ENCODE results near the gene ZNF787.

ZNF787 gene

DNA sequence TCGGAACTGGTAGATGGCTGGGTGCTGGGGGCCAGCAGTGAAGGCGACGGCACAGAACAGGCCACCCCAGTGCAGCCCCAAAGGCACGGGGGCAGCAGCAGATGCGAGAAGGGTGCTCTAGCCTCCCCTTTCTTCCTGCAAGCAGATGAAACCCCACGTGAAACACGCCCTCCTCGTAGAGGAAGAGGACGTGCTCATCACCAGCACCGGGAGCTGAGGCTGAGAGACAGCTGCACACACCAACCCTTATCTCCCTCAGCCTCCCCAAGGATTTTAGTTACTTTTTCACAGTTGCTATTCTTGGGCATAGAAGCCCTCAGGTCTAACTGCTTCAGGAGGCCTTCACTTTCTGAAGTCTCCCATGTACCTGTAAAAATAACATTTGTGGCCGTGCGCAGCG lies 11.9 kb downstream of the ZNF787 start:
- no peaks in the 10 kb centered on the region for H3K27me3 ChIP-seq (ENCODE audit: insufficient read depth, low read depth)
- peaks cover 90% of the 10 kb centered on the region for H3K79me2 ChIP-seq (ENCODE audit: insufficient read depth, low read depth)
- H4K20me1 ChIP-seq (ENCODE audit: insufficient read depth): 0 out of 2 replicates have a peak, but pooled peaks cover 6% of the 10 kb centered on the region
- no peaks in the 10 kb centered on the region for H3K36me3 ChIP-seq (ENCODE audit: insufficient read depth)
- H3K9ac ChIP-seq: no peak overlapping the region
- peaks cover 16% of the 10 kb centered on the region for H3K4me1 ChIP-seq (ENCODE audit: low read depth, poor library complexity, severe bottlenecking)
- H3K4me2 ChIP-seq: no peak overlapping the region
- TF ChIP-seq, protein P1, sequence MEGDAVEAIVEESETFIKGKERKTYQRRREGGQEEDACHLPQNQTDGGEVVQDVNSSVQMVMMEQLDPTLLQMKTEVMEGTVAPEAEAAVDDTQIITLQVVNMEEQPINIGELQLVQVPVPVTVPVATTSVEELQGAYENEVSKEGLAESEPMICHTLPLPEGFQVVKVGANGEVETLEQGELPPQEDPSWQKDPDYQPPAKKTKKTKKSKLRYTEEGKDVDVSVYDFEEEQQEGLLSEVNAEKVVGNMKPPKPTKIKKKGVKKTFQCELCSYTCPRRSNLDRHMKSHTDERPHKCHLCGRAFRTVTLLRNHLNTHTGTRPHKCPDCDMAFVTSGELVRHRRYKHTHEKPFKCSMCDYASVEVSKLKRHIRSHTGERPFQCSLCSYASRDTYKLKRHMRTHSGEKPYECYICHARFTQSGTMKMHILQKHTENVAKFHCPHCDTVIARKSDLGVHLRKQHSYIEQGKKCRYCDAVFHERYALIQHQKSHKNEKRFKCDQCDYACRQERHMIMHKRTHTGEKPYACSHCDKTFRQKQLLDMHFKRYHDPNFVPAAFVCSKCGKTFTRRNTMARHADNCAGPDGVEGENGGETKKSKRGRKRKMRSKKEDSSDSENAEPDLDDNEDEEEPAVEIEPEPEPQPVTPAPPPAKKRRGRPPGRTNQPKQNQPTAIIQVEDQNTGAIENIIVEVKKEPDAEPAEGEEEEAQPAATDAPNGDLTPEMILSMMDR (conservative IDR thresholded peaks at IDR 0.05; ENCODE audit: low read depth, low read length): no peak
- H2AFZ ChIP-seq (ENCODE audit: low read depth): no peak overlapping the region
- H3K4me3 ChIP-seq (IDR thresholded peaks at IDR 0.05; ENCODE audit: insufficient read depth, low read depth, low read length): no peak overlapping the region
- H3K27ac ChIP-seq: no peak overlapping the region

DNA sequence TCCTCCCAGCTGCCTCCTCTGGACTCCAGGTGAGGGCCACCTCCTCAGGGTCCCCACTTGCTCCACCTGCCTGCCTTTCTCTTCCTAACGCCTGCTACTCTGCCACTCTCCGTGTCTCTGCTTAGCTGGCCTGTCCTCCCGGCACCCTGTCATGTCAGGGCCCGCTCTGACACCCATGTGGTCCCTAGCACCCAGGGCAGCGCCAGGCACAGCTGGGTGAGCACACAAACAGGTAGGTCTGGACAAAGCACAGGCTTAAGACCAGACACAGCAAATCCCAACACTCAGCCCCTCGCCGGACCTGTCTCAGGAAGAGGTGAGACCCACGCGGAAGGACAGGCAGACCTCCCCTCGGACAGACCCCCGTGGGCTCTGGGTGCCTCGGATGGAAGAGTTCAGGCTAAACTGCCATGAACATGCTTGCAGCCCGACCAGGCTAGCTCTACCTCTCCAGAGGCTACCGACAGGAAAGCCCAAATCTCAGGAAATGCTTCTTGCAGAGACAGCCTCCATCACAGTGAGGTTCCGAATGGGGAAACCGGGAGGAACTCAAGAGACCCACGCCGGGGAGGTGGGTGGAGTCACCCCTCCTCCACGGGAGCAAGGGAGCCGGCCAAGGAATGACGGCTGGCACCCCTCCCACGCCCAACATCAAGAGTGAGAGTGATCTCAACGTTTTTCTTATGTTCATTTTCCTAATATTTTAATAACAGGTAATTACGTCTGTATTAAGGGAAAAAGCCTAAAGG lies 12.5 kb downstream of the ZNF787 start:
- 0 out of 2 replicates have a peak, but pooled peaks cover 6% of the 10 kb centered on the region for H4K20me1 ChIP-seq (ENCODE audit: insufficient read depth)
- no peak overlapping the region for H3K9ac ChIP-seq
- no peak overlapping the region for H3K27ac ChIP-seq
- H2AFZ ChIP-seq (ENCODE audit: low read depth): no peak overlapping the region
- TF ChIP-seq, protein P1 (conservative IDR thresholded peaks at IDR 0.05; ENCODE audit: low read depth, low read length): no peak
- H3K4me3 ChIP-seq (IDR thresholded peaks at IDR 0.05; ENCODE audit: insufficient read depth, low read depth, low read length): no peak overlapping the region
- H3K79me2 ChIP-seq (ENCODE audit: insufficient read depth, low read depth): peaks cover 84% of the 10 kb centered on the region
- peaks cover 16% of the 10 kb centered on the region for H3K4me1 ChIP-seq (ENCODE audit: low read depth, poor library complexity, severe bottlenecking)
- H3K36me3 ChIP-seq (ENCODE audit: insufficient read depth): no peaks in the 10 kb centered on the region
- H3K27me3 ChIP-seq (ENCODE audit: insufficient read depth, low read depth): no peaks in the 10 kb centered on the region
- H3K4me2 ChIP-seq: no peak overlapping the region

DNA sequence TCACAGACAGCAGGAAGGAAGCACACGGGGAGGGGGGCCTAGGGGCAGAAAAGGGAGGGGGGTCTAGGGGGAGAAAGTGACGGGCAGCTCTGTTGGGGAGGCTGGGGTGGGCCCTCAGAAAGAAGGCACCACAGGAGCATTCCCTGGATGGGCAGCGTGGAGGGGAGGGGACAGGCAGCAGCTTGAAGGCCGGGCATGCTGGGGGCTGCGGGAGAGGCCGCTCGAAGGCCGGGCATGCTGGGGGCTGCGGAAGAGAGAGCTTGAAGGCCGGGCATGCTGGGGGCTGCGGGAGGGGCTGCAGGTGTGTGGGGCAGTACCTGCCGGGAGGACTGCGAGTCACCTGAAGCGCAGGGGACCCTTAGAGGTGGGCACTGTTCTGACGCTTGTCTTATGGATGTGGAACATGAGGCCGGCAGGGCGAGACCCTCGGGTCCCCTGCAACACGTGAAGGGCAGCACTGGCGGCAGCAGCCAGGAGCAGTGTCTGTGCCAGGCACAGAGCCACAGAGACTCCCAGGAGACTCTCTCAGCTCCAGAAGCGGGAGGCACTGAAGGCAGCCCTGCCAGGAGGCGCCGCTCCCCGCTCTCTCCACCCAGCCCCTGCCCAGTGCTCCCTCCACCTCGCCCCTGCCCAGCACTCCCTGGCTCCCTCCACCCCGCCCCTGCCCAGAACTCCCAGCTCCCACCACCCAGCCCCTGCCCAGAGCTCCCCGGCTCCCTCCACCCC lies 13.3 kb downstream of the ZNF787 start:
- H3K4me2 ChIP-seq: no peak overlapping the region
- H3K4me3 ChIP-seq (IDR thresholded peaks at IDR 0.05; ENCODE audit: insufficient read depth, low read depth, low read length): no peak overlapping the region
- no peak overlapping the region for H2AFZ ChIP-seq (ENCODE audit: low read depth)
- H4K20me1 ChIP-seq (ENCODE audit: insufficient read depth): 0 out of 2 replicates have a peak, but pooled peaks cover 6% of the 10 kb centered on the region
- no peak overlapping the region for H3K9ac ChIP-seq
- H3K27me3 ChIP-seq (ENCODE audit: insufficient read depth, low read depth): no peaks in the 10 kb centered on the region
- no peak overlapping the region for H3K27ac ChIP-seq
- H3K4me1 ChIP-seq (ENCODE audit: low read depth, poor library complexity, severe bottlenecking): peaks cover 13% of the 10 kb centered on the region
- no peaks in the 10 kb centered on the region for H3K36me3 ChIP-seq (ENCODE audit: insufficient read depth)
- H3K79me2 ChIP-seq (ENCODE audit: insufficient read depth, low read depth): peaks cover 82% of the 10 kb centered on the region
- TF ChIP-seq, protein P1 (conservative IDR thresholded peaks at IDR 0.05; ENCODE audit: low read depth, low read length): no peak

DNA sequence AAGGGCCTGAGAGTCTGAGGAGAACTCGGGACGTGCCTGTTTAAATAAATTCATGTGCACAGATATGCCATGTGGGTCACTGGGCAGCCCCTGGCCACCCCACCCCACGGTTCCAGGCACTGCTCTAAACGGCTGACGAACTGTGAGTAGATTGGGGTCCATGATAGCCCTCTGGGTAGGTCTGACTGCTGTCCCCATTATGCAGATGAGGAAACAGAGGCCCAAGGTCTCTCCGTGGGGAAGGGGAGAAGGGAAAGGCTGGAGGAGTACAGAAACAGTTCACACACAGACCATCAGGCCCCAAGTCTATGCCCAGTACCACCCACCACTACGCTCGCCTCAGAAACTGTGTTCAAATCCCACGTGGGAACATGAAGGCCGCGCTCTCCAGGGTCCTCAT lies 14.1 kb downstream of the ZNF787 start:
- Histone ChIP-seq H3K79me2 (ENCODE audit: insufficient read depth, low read depth) (peaks cover 83% of the 10 kb centered on the region), H3K4me1 (ENCODE audit: low read depth, poor library complexity, severe bottlenecking) (peaks cover 13% of the 10 kb centered on the region), H3K4me3 (IDR thresholded peaks at IDR 0.05; ENCODE audit: insufficient read depth, low read depth, low read length) (no peak overlapping the region), H3K36me3 (ENCODE audit: insufficient read depth) (no peaks in the 10 kb centered on the region; the same call in 1 of the 2 replicates), H3K27me3 (ENCODE audit: insufficient read depth, low read depth) (no peaks in the 10 kb centered on the region), H4K20me1 (ENCODE audit: insufficient read depth) (0 out of 2 replicates have a peak, but pooled peaks cover 2% of the 10 kb centered on the region), H3K27ac (no peak overlapping the region), H3K9ac (no peak overlapping the region), H3K4me2 (no peak overlapping the region), H2AFZ (ENCODE audit: low read depth) (no peak overlapping the region)
- TF ChIP-seq, protein P1 (conservative IDR thresholded peaks at IDR 0.05; ENCODE audit: low read depth, low read length): no peak
